SU-DHL-6 (cell line): ENCODE data around the gene SLC25A28.

Experiments used
- CTCF ChIP-seq: fragments of 200-600 bp; sonication (generic); IDR thresholded peaks from one replicate; pipeline ENCODE4 v1.5.1; 2017; ENCODE audit warnings: antibody characterized with exemption, mild to moderate bottlenecking, low read length, moderate library complexity; ENCODE audit not compliant: insufficient read depth, poor library complexity, severe bottlenecking
- EZH2phosphoT487 ChIP-seq: fragments of 200-600 bp; sonication (generic), shearing (Covaris generic); conservative IDR thresholded peaks from 2 replicates; pipeline ENCODE4 v1.6.1; 2018; ENCODE audit warnings: mild to moderate bottlenecking, antibody characterized with exemption, low read length, moderate library complexity, mixed read lengths

GRCh38 chr10:99619090-99619800 lies 994 bp downstream of the SLC25A28 start:
- TF ChIP-seq CTCF (no peak), EZH2phosphoT487 (no peak)
